Neuronal stem cell (in vitro differentiated cells): ENCODE results near the gene PTCD1.
A peak's percentile ranks its signal among the peaks of the same experiment; 100 is the strongest.

Source experiments
- DNase-seq: peaks from one replicate; pipeline ENCODE4 v3.0.0-alpha.2; 2013; ENCODE audit warnings: low spot score
- H2AFZ ChIP-seq: one replicate; pipeline ENCODE4 v1.6.1; 2013; ENCODE audit warnings: mild to moderate bottlenecking, low read length, inconsistent platforms
- H2AK5ac ChIP-seq: 2 replicates; pipeline ENCODE4 v1.6.1; 2013; ENCODE audit warnings: low read depth, mild to moderate bottlenecking, inconsistent platforms, low read length, moderate library complexity, mixed read lengths
- H2BK120ac ChIP-seq: 2 replicates; pipeline ENCODE4 v1.6.1; 2013; ENCODE audit warnings: low read depth, mild to moderate bottlenecking, inconsistent platforms, low read length, moderate library complexity, mixed read lengths
- H2BK12ac ChIP-seq: one replicate; pipeline ENCODE4 v1.6.1; 2013; ENCODE audit warnings: low read length, inconsistent platforms
- H2BK15ac ChIP-seq: 2 replicates; pipeline ENCODE4 v1.6.1; 2013; ENCODE audit warnings: mild to moderate bottlenecking, low read length, inconsistent platforms, mixed read lengths
- H2BK5ac ChIP-seq: one replicate; pipeline ENCODE4 v1.6.1; 2013; ENCODE audit warnings: inconsistent platforms, mild to moderate bottlenecking, low read length, moderate library complexity
- H3K14ac ChIP-seq: one replicate; pipeline ENCODE4 v1.6.1; 2013; ENCODE audit warnings: low read length, inconsistent platforms
- H3K18ac ChIP-seq: 2 replicates; pipeline ENCODE4 v1.6.1; 2013; ENCODE audit warnings: low read length, inconsistent platforms
- H3K23ac ChIP-seq: 2 replicates; pipeline ENCODE4 v1.6.1; 2013; ENCODE audit warnings: low read depth, mild to moderate bottlenecking, mixed read lengths, low read length, inconsistent platforms; ENCODE audit not compliant: poor library complexity
- H3K27ac ChIP-seq: replicated peaks from 3 replicates; pipeline ENCODE4 v1.5.1; 2013; ENCODE audit warnings: low read length, inconsistent platforms
- H3K27me3 ChIP-seq, 3 experiments: 2 replicates each; pipeline ENCODE4 v1.6.1; 2013; ENCODE audit warnings: low read length in 3 of 3, mild to moderate bottlenecking in 2 of 3, inconsistent platforms in 1 of 3, low read depth in 1 of 3, mixed read lengths in 1 of 3, moderate library complexity in 1 of 3; ENCODE audit not compliant: control insufficient read depth in 3 of 3, insufficient read depth in 3 of 3
- H3K36me3 ChIP-seq, 2 donors: replicated peaks in 1 of 2; 2 replicates each; pipeline ENCODE4 v1.6.1; 2013; ENCODE audit warnings: low read length in 2 of 2; ENCODE audit not compliant: control insufficient read depth in 2 of 2, insufficient read depth in 2 of 2
- H3K4ac ChIP-seq: 2 replicates; pipeline ENCODE4 v1.6.1; 2013; ENCODE audit warnings: inconsistent platforms, mild to moderate bottlenecking, low read length, moderate library complexity
- H3K4me1 ChIP-seq, 2 donors: 1 replicate in 1 of 2; 2 replicates in 1 of 2; pipeline ENCODE4 v1.6.1; 2013; ENCODE audit warnings: low read length in 2 of 2, low read depth in 1 of 2; ENCODE audit not compliant: control insufficient read depth in 2 of 2, insufficient read depth in 1 of 2
- H3K4me2 ChIP-seq: one replicate; pipeline ENCODE4 v1.6.1; 2013; ENCODE audit warnings: mild to moderate bottlenecking, low read length, inconsistent platforms; ENCODE audit not compliant: insufficient read depth, poor library complexity, severe bottlenecking
- H3K4me3 ChIP-seq, 2 donors: 2 replicates each; pipeline ENCODE4 v1.5.1; 2013; ENCODE audit warnings: low read length in 2 of 2, mild to moderate bottlenecking in 2 of 2, inconsistent platforms in 1 of 2, moderate library complexity in 1 of 2
- H3K79me1 ChIP-seq: one replicate; pipeline ENCODE4 v1.6.1; 2013; ENCODE audit warnings: low read depth, mild to moderate bottlenecking, inconsistent platforms, low read length, moderate library complexity
- H3K9ac ChIP-seq: one replicate; pipeline ENCODE4 v1.6.1; 2013; ENCODE audit warnings: mild to moderate bottlenecking, low read depth, low read length, inconsistent platforms; ENCODE audit not compliant: poor library complexity
- H3K9me3 ChIP-seq, 2 donors: replicated peaks in 1 of 2; 2 replicates each; pipeline versions ENCODE3 to v1.6.1; 2013; ENCODE audit warnings: low read length in 2 of 2, mild to moderate bottlenecking in 2 of 2, inconsistent platforms in 1 of 2, low read depth in 1 of 2, mixed read lengths in 1 of 2, moderate library complexity in 1 of 2; ENCODE audit not compliant: control insufficient read depth in 2 of 2, insufficient read depth in 1 of 2
- H4K8ac ChIP-seq: one replicate; pipeline ENCODE4 v1.6.1; 2013; ENCODE audit warnings: low read depth, mild to moderate bottlenecking, inconsistent platforms, low read length, moderate library complexity
- H4K91ac ChIP-seq: one replicate; pipeline ENCODE4 v1.6.1; 2013; ENCODE audit warnings: low read length, low read depth, mild to moderate bottlenecking, inconsistent platforms; ENCODE audit not compliant: poor library complexity
- WGBS, 2 donors: extraction: QIAGEN DNeasy Blood & Tissue Kit; methylation state at CpG; one replicate each; pipeline ENCODE4 v1.1.7; 2013; ENCODE audit warnings: missing lambda C conversion rate in 2 of 2, mixed read lengths in 1 of 2; ENCODE audit not compliant: insufficient read length in 2 of 2, insufficient replicate concordance in 1 of 2; ENCODE audit errors: extremely low coverage in 2 of 2; 5-methylcytosine and 5-hydroxymethylcytosine counted together

Gene PTCD1

GRCh38 chr7:99392659-99393354 lies 45.8 kb downstream of the PTCD1 start:
- peak overlapping the region; percentile 95 for H3K9ac ChIP-seq
- H3K4ac ChIP-seq: peak overlapping the region; percentile 66
- H2AK5ac ChIP-seq: peak overlapping the region; percentile 84
- DNase-seq: peak; percentile 74
- peaks cover 0 to 12% of the 10 kb centered on the region in 2 donors for H3K4me1 ChIP-seq
- H4K91ac ChIP-seq: no peak overlapping the region
- H2BK5ac ChIP-seq: peak overlapping the region; percentile 94
- H3K18ac ChIP-seq: peak overlapping the region; percentile 98
- H3K27me3 ChIP-seq: no peaks in the 10 kb centered on the region
- peak overlapping the region; percentile 58 for H2BK15ac ChIP-seq
- H3K4me2 ChIP-seq: peak overlapping the region; percentile 91
- peaks cover 6% of the 10 kb centered on the region for H3K79me1 ChIP-seq
- H3K27ac ChIP-seq: peak overlapping the region; percentile 83
- peaks cover 38 to 90% of the 10 kb centered on the region in 2 donors for H3K36me3 ChIP-seq
- peak overlapping the region in 1 of 2 donors; percentile 86 for H3K4me3 ChIP-seq
- no CpG with 5 or more reads among the region's 68 CpGs for WGBS, 2 donors
- no peak overlapping the region for H2BK120ac ChIP-seq
- H4K8ac ChIP-seq: peak overlapping the region; percentile 65
- peak overlapping the region; percentile 94 for H3K14ac ChIP-seq
- no peak overlapping the region for H2BK12ac ChIP-seq
- H3K9me3 ChIP-seq: no peaks in the 10 kb centered on the region
- no peak overlapping the region for H2AFZ ChIP-seq
- peak overlapping the region; percentile 92 for H3K23ac ChIP-seq

- Histone ChIP-seq H3K23ac (peak overlapping the region; percentile 92), H3K79me1 (peaks cover 6% of the 10 kb centered on the region), H2AFZ (no peak overlapping the region), H2BK5ac (no peak overlapping the region), H2AK5ac (peak overlapping the region; percentile 84), H3K9ac (no peak overlapping the region), H3K4me2 (peak overlapping the region; percentile 91), H2BK12ac (no peak overlapping the region), H3K18ac (peak overlapping the region; percentile 98), H3K27ac (no peak overlapping the region), H2BK120ac (no peak overlapping the region), H4K91ac (no peak overlapping the region), H3K4me3 (peak overlapping the region in 1 of 2 donors; percentile 86), H2BK15ac (no peak overlapping the region), H3K14ac (peak overlapping the region; percentile 94), H4K8ac (peak overlapping the region; percentile 65), H3K4me1 (peaks cover 0 to 10% of the 10 kb centered on the region in 2 donors), H3K4ac (peak overlapping the region; percentile 84), H3K27me3 (no peaks in the 10 kb centered on the region), H3K9me3 (no peaks in the 10 kb centered on the region), H3K36me3 (peaks cover 33 to 83% of the 10 kb centered on the region in 2 donors)
- no CpG with 5 or more reads among the region's 8 CpGs for WGBS, 2 donors
- no peak for DNase-seq
These were observed 46.6 kb downstream of the PTCD1 start for GRCh38 chr7:99392046-99392445.

- WGBS, 2 donors: no CpG with 5 or more reads among the region's 23 CpGs
- no peak overlapping the region for H2BK12ac ChIP-seq
These were observed 47.5 kb downstream of the PTCD1 start for GRCh38 chr7:99390941-99391602.

GRCh38 chr7:99389772-99390171 lies 48.8 kb downstream of the PTCD1 start:
- no CpG with 5 or more reads among the region's 13 CpGs for WGBS, 2 donors
- H3K9me3 ChIP-seq: no peaks in the 10 kb centered on the region
- H2BK5ac ChIP-seq: no peak overlapping the region
- H3K9ac ChIP-seq: no peak overlapping the region
- H3K79me1 ChIP-seq: peaks cover 8% of the 10 kb centered on the region
- H2BK120ac ChIP-seq: no peak overlapping the region
- H2BK12ac ChIP-seq: no peak overlapping the region
- H3K18ac ChIP-seq: no peak overlapping the region
- H2AFZ ChIP-seq: no peak overlapping the region
- no peak overlapping the region for H3K4me2 ChIP-seq
- H3K14ac ChIP-seq: no peak overlapping the region
- no peak overlapping the region for H3K4ac ChIP-seq
- H3K27ac ChIP-seq: no peak overlapping the region
- peaks cover 0 to 10% of the 10 kb centered on the region in 2 donors for H3K4me1 ChIP-seq
- peaks cover 29 to 69% of the 10 kb centered on the region in 2 donors for H3K36me3 ChIP-seq
- H3K4me3 ChIP-seq: no peak overlapping the region
- H3K27me3 ChIP-seq: no peaks in the 10 kb centered on the region
- DNase-seq: no peak
- H3K23ac ChIP-seq: no peak overlapping the region
- H4K8ac ChIP-seq: no peak overlapping the region
- no peak overlapping the region for H2BK15ac ChIP-seq
- peak overlapping the region; percentile 72 for H4K91ac ChIP-seq
- H2AK5ac ChIP-seq: peak overlapping the region; percentile 63

More at GRCh38 chr7:99390941-99391602, 47.5 kb downstream of the PTCD1 start:
- H3K79me1 ChIP-seq: peaks cover 6% of the 10 kb centered on the region
- H3K4me3 ChIP-seq: no peak overlapping the region
- no peak overlapping the region for H3K27ac ChIP-seq
- no peak overlapping the region for H2BK120ac ChIP-seq
- H2BK15ac ChIP-seq: peak overlapping the region; percentile 19
- H2AK5ac ChIP-seq: no peak overlapping the region
- peak overlapping the region; percentile 98 for H4K8ac ChIP-seq
- H3K9ac ChIP-seq: peak overlapping the region; percentile 54
- no peak overlapping the region for H3K4me2 ChIP-seq
- no peak overlapping the region for H3K4ac ChIP-seq
- H3K27me3 ChIP-seq: no peaks in the 10 kb centered on the region
- no peak overlapping the region for H2BK5ac ChIP-seq
- no peak overlapping the region for H2AFZ ChIP-seq
- H3K18ac ChIP-seq: no peak overlapping the region
- no peak overlapping the region for H4K91ac ChIP-seq
- peaks cover 0 to 10% of the 10 kb centered on the region in 2 donors for H3K4me1 ChIP-seq
- H3K9me3 ChIP-seq: no peaks in the 10 kb centered on the region
- peaks cover 36 to 82% of the 10 kb centered on the region in 2 donors for H3K36me3 ChIP-seq
- DNase-seq: no peak
- H3K23ac ChIP-seq: no peak overlapping the region
- no peak overlapping the region for H3K14ac ChIP-seq
